SK-N-SH treated with all-trans-retinoic acid at 6 μM for 48 hours (cell line): ENCODE results near the gene GLYATL2.

Experiments
- ATAC-seq: fragments of 200-7000 bp; cut with Tn5 transposase; 3 replicates; pipeline ENCODE4 v1.9.1; 2020; ENCODE audit warnings: mild to moderate bottlenecking, moderate library complexity
- ARNTL ChIP-seq: fragments of 450-650 bp; formaldehyde crosslinking; IDR thresholded peaks from 2 replicates; pipeline ENCODE4 v1.5.0; 2020; ENCODE audit warnings: low read depth, mild to moderate bottlenecking, moderate library complexity, borderline replicate concordance
- BACH2 ChIP-seq: fragments of 250-450 bp; sonication (Bioruptor Pico); IDR thresholded peaks from 2 replicates; pipeline ENCODE4 v1.9.0; 2021; ENCODE audit warnings: mild to moderate bottlenecking, borderline replicate concordance
- CSDC2 ChIP-seq: fragments of 250-450 bp; sonication (Bioruptor Pico); IDR thresholded peaks from 2 replicates; pipeline ENCODE4 v1.5.0; 2020; ENCODE audit warnings: mild to moderate bottlenecking, moderate library complexity
- ESRRG ChIP-seq: fragments of 250-450 bp; sonication (Bioruptor Pico); IDR thresholded peaks from 2 replicates; pipeline ENCODE4 v1.6.1; 2021; ENCODE audit warnings: mild to moderate bottlenecking
- GLIS3 ChIP-seq: fragments of 250-450 bp; sonication (Bioruptor Pico); IDR thresholded peaks from 2 replicates; pipeline ENCODE4 v1.5.0; 2020; ENCODE audit warnings: mild to moderate bottlenecking, moderate library complexity
- ISL1 ChIP-seq: fragments of 250-450 bp; sonication (Bioruptor Pico); IDR thresholded peaks from 2 replicates; pipeline ENCODE4 v2.1.2; 2022; ENCODE audit warnings: mild to moderate bottlenecking, moderate library complexity
- OSR1 ChIP-seq: fragments of 250-450 bp; sonication (Bioruptor Pico); IDR thresholded peaks from 2 replicates; pipeline ENCODE4 v1.8.0; 2022; ENCODE audit warnings: moderate library complexity, mild to moderate bottlenecking, inconsistent platforms
- PPARA ChIP-seq: fragments of 250-450 bp; sonication (Bioruptor Pico); IDR thresholded peaks from 2 replicates; pipeline ENCODE4 v1.5.0; 2020; ENCODE audit warnings: mild to moderate bottlenecking, borderline replicate concordance
- RARB ChIP-seq: fragments of 250-450 bp; sonication (Bioruptor Pico); IDR thresholded peaks from 2 replicates; pipeline ENCODE4 v1.8.0; 2021; ENCODE audit warnings: mild to moderate bottlenecking, moderate library complexity
- SNAI2 ChIP-seq: fragments of 250-450 bp; sonication (Bioruptor Pico); IDR thresholded peaks from 2 replicates; pipeline ENCODE4 v1.5.0; 2020; ENCODE audit warnings: mild to moderate bottlenecking, moderate library complexity
- TCF4 ChIP-seq: fragments of 250-450 bp; sonication (Bioruptor Pico); IDR thresholded peaks from 2 replicates; pipeline ENCODE4 v1.8.0; 2021; ENCODE audit warnings: mild to moderate bottlenecking, moderate library complexity, borderline replicate concordance
- TOX ChIP-seq: fragments of 250-450 bp; sonication (Bioruptor Pico); IDR thresholded peaks from 2 replicates; pipeline ENCODE4 v1.8.0; 2021; ENCODE audit warnings: mild to moderate bottlenecking, moderate library complexity, borderline replicate concordance
- ZFP3 ChIP-seq: fragments of 250-450 bp; sonication (Bioruptor Pico); IDR thresholded peaks from 2 replicates; pipeline ENCODE4 v1.5.0; 2020; ENCODE audit warnings: mild to moderate bottlenecking, moderate library complexity
- ZFP30 ChIP-seq: fragments of 450-650 bp; formaldehyde crosslinking; IDR thresholded peaks from 2 replicates; pipeline ENCODE4 v1.5.0; 2022; ENCODE audit warnings: mild to moderate bottlenecking, moderate library complexity
- ZNF565 ChIP-seq: fragments of 450-650 bp; formaldehyde crosslinking; conservative IDR thresholded peaks from 2 replicates; pipeline ENCODE4 v1.5.0; 2020; ENCODE audit warnings: low read depth, mild to moderate bottlenecking, moderate library complexity
- ZNF70 ChIP-seq: fragments of 450-650 bp; formaldehyde crosslinking; IDR thresholded peaks from 2 replicates; pipeline ENCODE4 v1.5.0; 2020; ENCODE audit warnings: mild to moderate bottlenecking, moderate library complexity
- ZNF8 ChIP-seq: fragments of 450-650 bp; formaldehyde crosslinking; IDR thresholded peaks from 2 replicates; pipeline ENCODE4 v1.5.0; 2020; ENCODE audit warnings: mild to moderate bottlenecking, moderate library complexity
- TF ChIP-seq, protein P1 (sequence below): fragments of 250-450 bp; sonication (Bioruptor Pico); IDR thresholded peaks from 2 replicates; pipeline ENCODE4 v1.5.1; 2020; ENCODE audit warnings: low read depth, mild to moderate bottlenecking, moderate library complexity
- TF ChIP-seq, protein P2 (sequence below): fragments of 250-450 bp; sonication (Bioruptor Pico); IDR thresholded peaks from 2 replicates; pipeline ENCODE4 v1.5.0; 2020; ENCODE audit warnings: mild to moderate bottlenecking, moderate library complexity
- TF ChIP-seq, protein P3 (sequence below): fragments of 250-450 bp; sonication (Bioruptor Pico); IDR thresholded peaks from 2 replicates; pipeline ENCODE4 v1.8.0; 2021; ENCODE audit warnings: low read depth, mild to moderate bottlenecking, moderate library complexity, borderline replicate concordance
- TF ChIP-seq, protein P4 (sequence below): fragments of 250-450 bp; sonication (Bioruptor Pico); IDR thresholded peaks from 2 replicates; pipeline ENCODE4 v1.8.0; 2020; ENCODE audit warnings: mild to moderate bottlenecking, moderate library complexity, borderline replicate concordance
- TF ChIP-seq, protein P5 (sequence below): fragments of 250-450 bp; sonication (Bioruptor Pico); IDR thresholded peaks from 2 replicates; pipeline ENCODE4 v1.5.1; 2021; ENCODE audit warnings: mild to moderate bottlenecking, moderate library complexity

The GLYATL2 gene

DNA sequence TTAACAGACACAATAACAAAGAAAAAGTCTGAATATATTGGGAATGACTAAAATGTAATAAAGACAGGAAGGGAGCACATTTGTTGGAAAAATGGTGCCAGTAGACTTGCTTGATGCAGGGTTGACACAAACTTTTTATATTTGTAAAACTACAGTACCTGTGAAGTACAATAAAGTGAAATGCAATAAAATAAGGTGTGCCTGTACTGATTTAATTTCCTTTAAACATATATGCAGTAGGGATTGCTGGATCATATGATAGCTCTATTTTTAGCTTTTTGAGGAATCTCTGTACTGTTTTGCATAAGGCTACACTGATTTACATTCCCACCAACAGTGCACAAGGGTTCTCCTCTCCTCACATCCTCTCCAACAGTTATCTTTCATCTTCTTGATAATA is 12.3 kb upstream of the GLYATL2 start:
- TF ChIP-seq ISL1 (CRISPR knock-in tag) (no peak), ZNF565 (CRISPR knock-in tag) (no peak)
- no peak for ATAC-seq

DNA sequence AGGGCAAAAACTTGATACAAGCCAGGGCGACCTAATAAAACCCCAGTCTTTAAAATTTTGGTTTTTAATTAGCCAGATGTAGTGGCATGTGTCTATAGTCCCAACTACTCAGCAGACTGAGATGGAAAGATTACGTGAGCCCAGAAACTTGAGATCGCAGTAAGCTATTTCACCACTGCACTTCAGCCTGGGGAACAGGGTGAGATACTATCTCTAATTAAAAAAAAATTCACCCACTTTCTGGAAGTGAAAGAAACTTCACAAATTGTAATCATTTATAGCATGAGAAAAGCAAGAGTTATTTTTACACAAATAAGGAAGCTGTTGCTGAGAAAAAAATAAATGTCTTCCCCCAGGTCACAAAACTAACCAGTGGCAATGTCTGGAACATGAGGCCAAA is 882 bp upstream of the GLYATL2 start:
- no peak for ATAC-seq
- TF ChIP-seq ESRRG (no peak), TOX (CRISPR knock-in tag) (no peak), ARNTL (CRISPR knock-in tag) (no peak), RARB (no peak), TCF4 (CRISPR knock-in tag) (no peak), ISL1 (CRISPR knock-in tag) (no peak)
- TF ChIP-seq, protein P1, sequence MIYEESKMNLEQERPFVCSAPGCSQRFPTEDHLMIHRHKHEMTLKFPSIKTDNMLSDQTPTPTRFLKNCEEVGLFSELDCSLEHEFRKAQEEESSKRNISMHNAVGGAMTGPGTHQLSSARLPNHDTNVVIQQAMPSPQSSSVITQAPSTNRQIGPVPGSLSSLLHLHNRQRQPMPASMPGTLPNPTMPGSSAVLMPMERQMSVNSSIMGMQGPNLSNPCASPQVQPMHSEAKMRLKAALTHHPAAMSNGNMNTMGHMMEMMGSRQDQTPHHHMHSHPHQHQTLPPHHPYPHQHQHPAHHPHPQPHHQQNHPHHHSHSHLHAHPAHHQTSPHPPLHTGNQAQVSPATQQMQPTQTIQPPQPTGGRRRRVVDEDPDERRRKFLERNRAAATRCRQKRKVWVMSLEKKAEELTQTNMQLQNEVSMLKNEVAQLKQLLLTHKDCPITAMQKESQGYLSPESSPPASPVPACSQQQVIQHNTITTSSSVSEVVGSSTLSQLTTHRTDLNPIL: no peak
- TF ChIP-seq, protein P2, sequence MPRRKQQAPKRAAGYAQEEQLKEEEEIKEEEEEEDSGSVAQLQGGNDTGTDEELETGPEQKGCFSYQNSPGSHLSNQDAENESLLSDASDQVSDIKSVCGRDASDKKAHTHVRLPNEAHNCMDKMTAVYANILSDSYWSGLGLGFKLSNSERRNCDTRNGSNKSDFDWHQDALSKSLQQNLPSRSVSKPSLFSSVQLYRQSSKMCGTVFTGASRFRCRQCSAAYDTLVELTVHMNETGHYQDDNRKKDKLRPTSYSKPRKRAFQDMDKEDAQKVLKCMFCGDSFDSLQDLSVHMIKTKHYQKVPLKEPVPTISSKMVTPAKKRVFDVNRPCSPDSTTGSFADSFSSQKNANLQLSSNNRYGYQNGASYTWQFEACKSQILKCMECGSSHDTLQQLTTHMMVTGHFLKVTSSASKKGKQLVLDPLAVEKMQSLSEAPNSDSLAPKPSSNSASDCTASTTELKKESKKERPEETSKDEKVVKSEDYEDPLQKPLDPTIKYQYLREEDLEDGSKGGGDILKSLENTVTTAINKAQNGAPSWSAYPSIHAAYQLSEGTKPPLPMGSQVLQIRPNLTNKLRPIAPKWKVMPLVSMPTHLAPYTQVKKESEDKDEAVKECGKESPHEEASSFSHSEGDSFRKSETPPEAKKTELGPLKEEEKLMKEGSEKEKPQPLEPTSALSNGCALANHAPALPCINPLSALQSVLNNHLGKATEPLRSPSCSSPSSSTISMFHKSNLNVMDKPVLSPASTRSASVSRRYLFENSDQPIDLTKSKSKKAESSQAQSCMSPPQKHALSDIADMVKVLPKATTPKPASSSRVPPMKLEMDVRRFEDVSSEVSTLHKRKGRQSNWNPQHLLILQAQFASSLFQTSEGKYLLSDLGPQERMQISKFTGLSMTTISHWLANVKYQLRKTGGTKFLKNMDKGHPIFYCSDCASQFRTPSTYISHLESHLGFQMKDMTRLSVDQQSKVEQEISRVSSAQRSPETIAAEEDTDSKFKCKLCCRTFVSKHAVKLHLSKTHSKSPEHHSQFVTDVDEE (CRISPR knock-in tag): no peak
- TF ChIP-seq, protein P3, sequence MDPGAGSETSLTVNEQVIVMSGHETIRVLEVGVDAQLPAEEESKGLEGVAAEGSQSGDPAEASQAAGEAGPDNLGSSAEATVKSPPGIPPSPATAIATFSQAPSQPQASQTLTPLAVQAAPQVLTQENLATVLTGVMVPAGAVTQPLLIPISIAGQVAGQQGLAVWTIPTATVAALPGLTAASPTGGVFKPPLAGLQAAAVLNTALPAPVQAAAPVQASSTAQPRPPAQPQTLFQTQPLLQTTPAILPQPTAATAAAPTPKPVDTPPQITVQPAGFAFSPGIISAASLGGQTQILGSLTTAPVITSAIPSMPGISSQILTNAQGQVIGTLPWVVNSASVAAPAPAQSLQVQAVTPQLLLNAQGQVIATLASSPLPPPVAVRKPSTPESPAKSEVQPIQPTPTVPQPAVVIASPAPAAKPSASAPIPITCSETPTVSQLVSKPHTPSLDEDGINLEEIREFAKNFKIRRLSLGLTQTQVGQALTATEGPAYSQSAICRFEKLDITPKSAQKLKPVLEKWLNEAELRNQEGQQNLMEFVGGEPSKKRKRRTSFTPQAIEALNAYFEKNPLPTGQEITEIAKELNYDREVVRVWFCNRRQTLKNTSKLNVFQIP (CRISPR knock-in tag): no peak
- TF ChIP-seq, all 23 proteins: peak for 0

DNA sequence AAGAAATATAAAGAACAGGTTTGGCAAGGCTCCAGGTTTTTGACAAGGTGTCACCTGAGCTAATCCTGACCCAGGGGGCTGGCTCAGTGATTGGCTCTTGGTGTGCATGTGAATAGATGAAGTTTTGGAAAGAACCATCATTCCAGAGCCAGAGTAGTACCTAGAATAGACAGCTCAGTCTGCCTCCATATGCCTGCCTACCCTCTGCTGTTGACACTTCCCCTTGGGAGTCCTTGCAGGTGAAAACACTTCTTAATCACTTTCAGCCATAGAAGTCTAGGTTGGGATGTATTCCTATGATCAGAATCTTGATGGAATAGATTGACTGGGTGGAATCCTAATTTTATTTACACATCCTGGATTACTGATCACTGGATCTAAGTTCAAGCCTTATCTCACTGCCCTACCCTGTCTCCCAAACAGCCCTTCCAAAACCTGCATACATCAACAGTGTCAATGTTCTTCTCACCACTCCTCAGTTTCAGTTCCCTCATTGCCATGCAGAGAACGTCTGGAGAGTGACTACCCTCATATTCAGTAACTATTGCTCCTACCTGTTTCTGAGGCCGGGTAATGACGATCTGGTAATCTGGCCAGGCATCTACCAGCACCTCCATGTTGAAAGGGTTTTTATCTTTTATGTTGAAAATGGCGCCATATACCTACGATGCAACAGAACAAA is 6.7 kb downstream of the GLYATL2 start:
- no peak for ATAC-seq
- no peak for TF ChIP-seq ESRRG
- TF ChIP-seq ARNTL (CRISPR knock-in tag): no peak
- TF ChIP-seq ISL1 (CRISPR knock-in tag): no peak

DNA sequence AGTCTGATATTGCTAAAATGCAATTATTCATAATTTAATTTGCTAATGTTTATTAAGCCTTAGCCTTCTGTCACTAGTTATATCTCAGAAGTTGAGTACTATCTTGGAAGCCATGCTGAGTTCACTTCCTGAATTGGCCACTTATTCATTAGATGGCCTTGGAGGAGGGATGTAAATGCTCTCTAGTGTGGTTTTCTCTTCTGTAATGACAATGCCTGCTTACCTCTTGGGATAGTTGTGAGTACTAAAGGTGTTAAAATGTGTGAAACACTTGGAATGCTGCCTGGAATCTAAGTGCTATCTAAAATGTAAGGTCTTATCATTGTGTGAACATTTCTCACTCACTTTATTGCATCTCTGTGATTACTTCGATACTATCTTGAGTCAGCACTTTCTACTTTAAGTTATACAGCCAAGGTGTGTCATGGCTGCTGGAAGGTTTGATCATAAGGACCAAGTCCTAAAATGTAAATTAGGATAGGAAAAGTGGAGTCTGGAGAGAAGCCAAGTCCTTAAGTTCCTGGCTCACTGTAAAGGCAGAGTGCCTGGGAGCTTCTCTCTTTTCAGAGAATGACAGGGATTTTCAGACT is 12.4 kb downstream of the GLYATL2 start:
- no peak for ATAC-seq
- TF ChIP-seq SNAI2 (CRISPR knock-in tag) (no peak), ZFP30 (CRISPR knock-in tag) (no peak), GLIS3 (no peak), TCF4 (CRISPR knock-in tag) (no peak), ZNF70 (CRISPR knock-in tag) (no peak), RARB (no peak), ZNF565 (CRISPR knock-in tag) (no peak), ISL1 (CRISPR knock-in tag) (no peak), ZNF8 (CRISPR knock-in tag) (no peak), ZFP3 (CRISPR knock-in tag) (no peak), TOX (CRISPR knock-in tag) (no peak), PPARA (CRISPR knock-in tag) (no peak), OSR1 (CRISPR knock-in tag) (no peak), BACH2 (no peak), CSDC2 (CRISPR knock-in tag) (no peak)
- TF ChIP-seq, protein P2 (CRISPR knock-in tag): no peak
- TF ChIP-seq, protein P4, sequence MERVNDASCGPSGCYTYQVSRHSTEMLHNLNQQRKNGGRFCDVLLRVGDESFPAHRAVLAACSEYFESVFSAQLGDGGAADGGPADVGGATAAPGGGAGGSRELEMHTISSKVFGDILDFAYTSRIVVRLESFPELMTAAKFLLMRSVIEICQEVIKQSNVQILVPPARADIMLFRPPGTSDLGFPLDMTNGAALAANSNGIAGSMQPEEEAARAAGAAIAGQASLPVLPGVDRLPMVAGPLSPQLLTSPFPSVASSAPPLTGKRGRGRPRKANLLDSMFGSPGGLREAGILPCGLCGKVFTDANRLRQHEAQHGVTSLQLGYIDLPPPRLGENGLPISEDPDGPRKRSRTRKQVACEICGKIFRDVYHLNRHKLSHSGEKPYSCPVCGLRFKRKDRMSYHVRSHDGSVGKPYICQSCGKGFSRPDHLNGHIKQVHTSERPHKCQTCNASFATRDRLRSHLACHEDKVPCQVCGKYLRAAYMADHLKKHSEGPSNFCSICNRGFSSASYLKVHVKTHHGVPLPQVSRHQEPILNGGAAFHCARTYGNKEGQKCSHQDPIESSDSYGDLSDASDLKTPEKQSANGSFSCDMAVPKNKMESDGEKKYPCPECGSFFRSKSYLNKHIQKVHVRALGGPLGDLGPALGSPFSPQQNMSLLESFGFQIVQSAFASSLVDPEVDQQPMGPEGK: no peak
- TF ChIP-seq, protein P5, sequence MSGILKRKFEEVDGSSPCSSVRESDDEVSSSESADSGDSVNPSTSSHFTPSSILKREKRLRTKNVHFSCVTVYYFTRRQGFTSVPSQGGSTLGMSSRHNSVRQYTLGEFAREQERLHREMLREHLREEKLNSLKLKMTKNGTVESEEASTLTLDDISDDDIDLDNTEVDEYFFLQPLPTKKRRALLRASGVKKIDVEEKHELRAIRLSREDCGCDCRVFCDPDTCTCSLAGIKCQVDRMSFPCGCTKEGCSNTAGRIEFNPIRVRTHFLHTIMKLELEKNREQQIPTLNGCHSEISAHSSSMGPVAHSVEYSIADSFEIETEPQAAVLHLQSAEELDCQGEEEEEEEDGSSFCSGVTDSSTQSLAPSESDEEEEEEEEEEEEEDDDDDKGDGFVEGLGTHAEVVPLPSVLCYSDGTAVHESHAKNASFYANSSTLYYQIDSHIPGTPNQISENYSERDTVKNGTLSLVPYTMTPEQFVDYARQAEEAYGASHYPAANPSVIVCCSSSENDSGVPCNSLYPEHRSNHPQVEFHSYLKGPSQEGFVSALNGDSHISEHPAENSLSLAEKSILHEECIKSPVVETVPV: no peak
